Central memory CD8-positive, alpha-beta T cell (primary cell): ENCODE data around the gene PARD6G.

Experiments used
- ATAC-seq: fragments of 150-1000 bp; cut with Tn5 transposase; replicated peaks from 2 replicates; pipeline ENCODE4 v1.10.0; 2022; ENCODE audit warnings: mild to moderate bottlenecking, moderate FRiP score, moderate number of reproducible peaks; ENCODE audit not compliant: poor library complexity, severe bottlenecking; ENCODE audit errors: extremely low read depth
- DNase-seq, 2 donors: peaks; one replicate each; pipeline ENCODE4 v3.0.0; 2021; ENCODE audit warnings: low spot score in 2 of 2
- H3K27ac Mint-ChIP-seq: one replicate; pipeline ENCODE4 v1.8.0; 2022; ENCODE audit warnings: low read depth, mild to moderate bottlenecking, moderate library complexity, mixed read lengths
- H3K27me3 Mint-ChIP-seq: one replicate; pipeline ENCODE4 v1.8.0; 2022; ENCODE audit warnings: mixed read lengths
- H3K36me3 Mint-ChIP-seq: one replicate; pipeline ENCODE4 v1.8.0; 2022; ENCODE audit warnings: mild to moderate bottlenecking, moderate library complexity, mixed read lengths; ENCODE audit not compliant: insufficient read depth
- H3K4me1 Mint-ChIP-seq: one replicate; pipeline ENCODE4 v1.8.0; 2022; ENCODE audit warnings: mixed read lengths
- H3K4me3 Mint-ChIP-seq: one replicate; pipeline ENCODE4 v1.8.0; 2022; ENCODE audit warnings: mild to moderate bottlenecking, moderate library complexity, mixed read lengths
- H3K9me3 Mint-ChIP-seq: one replicate; pipeline ENCODE4 v1.8.0; 2022; ENCODE audit warnings: mixed read lengths

Gene PARD6G

GRCh38 chr18:80130555-80130954 is 116.8 kb downstream of the PARD6G start:
- Mint-ChIP-seq H3K36me3 (peaks cover 21% of the 10 kb centered on the region), H3K4me3 (no peak overlapping the region), H3K27me3 (no peaks in the 10 kb centered on the region), H3K9me3 (no peaks in the 10 kb centered on the region), H3K4me1 (peaks cover 43% of the 10 kb centered on the region), H3K27ac (no peak overlapping the region)
- DNase-seq (no peak), ATAC-seq (no peak)

GRCh38 chr18:80129672-80130367 is 117.5 kb downstream of the PARD6G start:
- no peak for ATAC-seq
- H3K9me3 Mint-ChIP-seq, result no peaks in the 10 kb centered on the region
- H3K36me3 Mint-ChIP-seq, result peaks cover 18% of the 10 kb centered on the region
- no peaks in the 10 kb centered on the region for H3K27me3 Mint-ChIP-seq
- DNase-seq, result no peak
- no peak overlapping the region for H3K4me3 Mint-ChIP-seq
- no peak overlapping the region for H3K27ac Mint-ChIP-seq
- peaks cover 43% of the 10 kb centered on the region for H3K4me1 Mint-ChIP-seq

DNA sequence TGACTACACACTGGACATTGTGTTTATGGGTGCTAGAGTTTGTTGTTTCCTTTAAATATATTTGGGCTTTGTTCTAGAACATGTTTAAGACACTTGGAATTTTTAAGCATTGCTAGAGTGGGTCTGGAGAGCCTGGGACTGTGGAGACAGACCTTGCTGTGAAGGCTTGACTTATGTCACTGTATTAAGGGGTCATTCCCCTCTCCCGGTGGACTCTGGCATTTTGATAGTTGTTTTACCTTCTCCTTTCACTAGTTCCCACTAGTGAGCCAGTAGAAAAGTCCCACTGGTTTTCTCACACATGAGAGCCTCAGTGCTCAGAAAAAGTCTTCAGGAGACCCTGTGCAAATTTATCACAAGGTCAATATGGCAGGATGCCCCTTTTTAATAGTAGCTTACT is 119.7 kb downstream of the PARD6G start:
- H3K27ac Mint-ChIP-seq, result no peak overlapping the region
- peaks cover 46% of the 10 kb centered on the region for H3K4me1 Mint-ChIP-seq
- no peaks in the 10 kb centered on the region for H3K27me3 Mint-ChIP-seq
- H3K36me3 Mint-ChIP-seq, result peaks cover 7% of the 10 kb centered on the region
- no peak for ATAC-seq
- H3K4me3 Mint-ChIP-seq, result no peak overlapping the region
- no peaks in the 10 kb centered on the region for H3K9me3 Mint-ChIP-seq
- DNase-seq, result no peak

GRCh38 chr18:80126797-80127196 is 120.5 kb downstream of the PARD6G start:
- DNase-seq (no peak), ATAC-seq (peak; percentile 60)
- Mint-ChIP-seq H3K4me3 (no peak overlapping the region), H3K9me3 (no peaks in the 10 kb centered on the region), H3K27me3 (no peaks in the 10 kb centered on the region), H3K36me3 (peaks cover 11% of the 10 kb centered on the region), H3K4me1 (peaks cover 49% of the 10 kb centered on the region), H3K27ac (peak overlapping the region; percentile 47)

GRCh38 chr18:80124131-80124530 is 123.2 kb downstream of the PARD6G start:
- Mint-ChIP-seq H3K27ac (no peak overlapping the region), H3K4me3 (no peak overlapping the region)

GRCh38 chr18:80120932-80121331 is 126.4 kb downstream of the PARD6G start:
- Mint-ChIP-seq H3K4me3 (no peak overlapping the region), H3K9me3 (no peaks in the 10 kb centered on the region), H3K36me3 (peaks cover 28% of the 10 kb centered on the region), H3K27me3 (no peaks in the 10 kb centered on the region), H3K4me1 (peaks cover 31% of the 10 kb centered on the region), H3K27ac (no peak overlapping the region)
- DNase-seq (no peak), ATAC-seq (no peak)

More at GRCh38 chr18:80124131-80124530, 123.2 kb downstream of the PARD6G start:
- Mint-ChIP-seq H3K36me3 (peaks cover 19% of the 10 kb centered on the region), H3K4me1 (peaks cover 46% of the 10 kb centered on the region), H3K9me3 (no peaks in the 10 kb centered on the region), H3K27me3 (no peaks in the 10 kb centered on the region)
- DNase-seq, result no peak
- ATAC-seq, result no peak

- Mint-ChIP-seq H3K4me1 (peaks cover 37% of the 10 kb centered on the region), H3K27ac (no peak overlapping the region), H3K9me3 (no peaks in the 10 kb centered on the region), H3K4me3 (no peak overlapping the region), H3K27me3 (no peaks in the 10 kb centered on the region), H3K36me3 (peaks cover 28% of the 10 kb centered on the region)
- DNase-seq, result no peak
- no peak for ATAC-seq
These were observed 128.2 kb downstream of the PARD6G start for GRCh38 chr18:80119111-80119510.

GRCh38 chr18:80115035-80115434 is 132.3 kb downstream of the PARD6G start:
- H3K36me3 Mint-ChIP-seq, result peaks cover 25% of the 10 kb centered on the region
- H3K27me3 Mint-ChIP-seq, result no peaks in the 10 kb centered on the region
- no peak overlapping the region for H3K27ac Mint-ChIP-seq
- ATAC-seq (no peak), DNase-seq (no peak)
- peaks cover 36% of the 10 kb centered on the region for H3K4me1 Mint-ChIP-seq
- no peaks in the 10 kb centered on the region for H3K9me3 Mint-ChIP-seq
- no peak overlapping the region for H3K4me3 Mint-ChIP-seq

DNA sequence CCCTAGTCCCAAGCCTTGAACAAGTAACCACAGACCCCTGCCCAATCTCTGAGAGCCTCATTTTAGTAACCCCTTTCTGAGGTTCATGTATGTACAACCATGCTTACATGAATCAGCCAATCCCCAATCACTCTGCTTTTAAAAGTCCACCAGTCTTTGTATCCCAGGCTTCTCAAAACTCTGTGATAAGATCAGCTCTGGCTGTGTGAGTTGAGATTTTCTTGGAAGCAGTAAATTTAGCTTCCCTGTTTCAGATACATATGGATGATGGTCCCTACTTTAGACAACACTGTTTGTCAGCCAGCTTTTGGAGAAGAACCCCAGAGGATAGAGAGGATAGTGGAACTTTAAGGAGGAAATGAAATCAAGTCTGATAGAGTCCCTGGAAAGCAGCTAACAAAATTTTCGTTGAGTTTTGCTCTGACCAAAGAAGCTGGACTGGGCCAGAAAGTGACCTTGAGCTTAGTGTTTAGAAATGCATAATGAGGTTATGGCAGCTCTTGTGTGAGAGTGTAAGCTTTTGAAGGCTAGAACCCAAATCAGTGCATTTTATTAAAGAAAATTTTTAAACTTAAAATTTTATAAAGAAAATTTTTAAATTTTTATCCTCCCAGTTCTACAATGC is 134.6 kb downstream of the PARD6G start:
- H3K4me3 Mint-ChIP-seq, result no peak overlapping the region
- peaks cover 16% of the 10 kb centered on the region for H3K36me3 Mint-ChIP-seq
- H3K4me1 Mint-ChIP-seq, result peaks cover 37% of the 10 kb centered on the region
- no peak for DNase-seq
- no peaks in the 10 kb centered on the region for H3K27me3 Mint-ChIP-seq
- H3K9me3 Mint-ChIP-seq, result no peaks in the 10 kb centered on the region
- no peak overlapping the region for H3K27ac Mint-ChIP-seq
- ATAC-seq, result no peak

- Mint-ChIP-seq H3K36me3 (peaks cover 16% of the 10 kb centered on the region), H3K4me3 (peak overlapping the region; percentile 76), H3K27me3 (no peaks in the 10 kb centered on the region), H3K4me1 (peaks cover 33% of the 10 kb centered on the region), H3K9me3 (no peaks in the 10 kb centered on the region), H3K27ac (peak overlapping the region; percentile 88)
- DNase-seq (peak in 1 of 2 donors; percentile 22), ATAC-seq (no peak)
These were observed 137.6 kb downstream of the PARD6G start for GRCh38 chr18:80109676-80110078.

DNA sequence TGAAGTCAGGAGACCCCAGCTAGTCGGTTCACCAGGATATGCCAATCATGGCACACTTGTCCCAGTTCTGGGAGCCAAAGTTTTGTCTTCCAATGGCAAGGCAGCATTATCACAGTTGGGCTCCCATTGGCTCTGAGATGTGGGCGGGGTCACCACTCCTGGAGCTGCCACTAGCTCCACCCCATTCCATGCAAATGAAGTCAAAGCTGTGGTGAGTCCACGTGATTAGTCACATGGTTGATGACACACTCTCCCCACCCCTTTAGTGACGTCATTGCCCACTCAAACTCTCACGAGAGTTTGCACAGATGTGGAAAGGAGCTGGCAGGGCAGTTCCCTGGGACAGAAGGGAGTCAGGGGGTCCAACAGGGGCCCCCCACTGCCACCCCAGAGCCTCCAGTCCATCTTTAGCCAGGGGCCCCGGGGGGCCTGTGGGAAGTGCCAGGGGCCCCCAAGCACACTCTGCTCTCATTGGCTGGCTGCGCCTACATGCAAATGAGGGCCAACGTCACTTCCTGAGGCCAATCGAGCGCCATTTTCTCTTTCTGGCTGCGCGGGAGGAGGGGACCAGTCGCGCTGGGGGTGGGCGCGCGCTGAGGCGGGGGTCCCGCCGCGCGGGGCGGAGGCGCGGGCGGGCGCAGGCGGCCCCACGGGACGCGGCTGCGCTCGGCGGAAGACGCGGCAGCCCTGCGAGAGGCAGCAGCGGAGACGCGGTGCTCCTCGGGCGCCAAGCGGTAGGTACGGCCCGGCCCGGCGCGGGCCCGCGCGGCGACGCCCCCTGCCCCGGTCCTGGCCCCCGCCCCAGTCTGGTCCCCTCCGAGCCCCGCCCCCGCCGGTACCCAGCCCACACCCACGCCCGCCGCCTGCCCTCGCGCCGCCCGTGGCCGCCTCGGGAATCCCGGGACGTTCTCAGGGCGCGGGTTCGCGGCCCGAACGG is 138.3 kb downstream of the PARD6G start, which contains the start of gene ADNP2:
TSS of gene ADNP2 (plus strand) at position 524 of the 937 bp plus-strand sequence. CDS start 8,281 bp downstream, outside the sequence.
- Mint-ChIP-seq H3K4me3 (peak within 1 kb of the TSS; percentile 76), H3K27ac (peak within 1 kb of the TSS; percentile 88), H3K4me1 (peaks cover 27% of the 10 kb centered on the region), H3K9me3 (no peaks in the 10 kb centered on the region), H3K36me3 (peaks cover 16% of the 10 kb centered on the region), H3K27me3 (no peaks in the 10 kb centered on the region)
- peak; percentile 80 to 88 for DNase-seq
- ATAC-seq, result peak; percentile 82

DNA sequence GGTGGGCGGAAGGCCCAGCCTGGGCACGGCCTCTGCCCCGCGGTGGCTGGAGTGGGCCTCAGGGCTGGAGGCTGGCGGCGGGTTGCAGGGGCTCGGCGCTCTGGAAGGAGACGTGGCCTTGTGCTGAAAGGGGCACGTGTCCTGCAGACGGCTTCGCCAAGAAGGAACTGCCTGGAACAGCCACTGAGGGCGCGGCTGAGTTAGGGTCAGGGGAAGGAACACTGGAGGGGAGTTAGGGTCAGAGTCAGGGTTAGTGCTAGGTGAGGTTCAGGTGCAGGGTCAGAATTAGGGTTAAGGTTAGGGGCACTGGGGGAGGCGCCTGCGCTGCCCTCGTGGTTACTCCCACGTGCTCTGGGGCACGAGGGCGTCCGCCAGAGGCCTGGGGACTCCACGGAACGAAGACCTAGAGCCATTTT is 139.2 kb downstream of the PARD6G start:
- no peak for ATAC-seq
- H3K27ac Mint-ChIP-seq, result peak overlapping the region; percentile 88
- peaks cover 19% of the 10 kb centered on the region for H3K4me1 Mint-ChIP-seq
- DNase-seq, result no peak
- H3K36me3 Mint-ChIP-seq, result peaks cover 14% of the 10 kb centered on the region
- H3K4me3 Mint-ChIP-seq, result peak overlapping the region; percentile 76
- no peaks in the 10 kb centered on the region for H3K9me3 Mint-ChIP-seq
- no peaks in the 10 kb centered on the region for H3K27me3 Mint-ChIP-seq
